Measurements from ENCODE around the gene AGER.
"Not testable (repeated sequence)": the region's sequence is repeated elsewhere in the genome, so short reads cannot be mapped to it uniquely, and the experiment has no call there.

Gene AGER

DNA sequence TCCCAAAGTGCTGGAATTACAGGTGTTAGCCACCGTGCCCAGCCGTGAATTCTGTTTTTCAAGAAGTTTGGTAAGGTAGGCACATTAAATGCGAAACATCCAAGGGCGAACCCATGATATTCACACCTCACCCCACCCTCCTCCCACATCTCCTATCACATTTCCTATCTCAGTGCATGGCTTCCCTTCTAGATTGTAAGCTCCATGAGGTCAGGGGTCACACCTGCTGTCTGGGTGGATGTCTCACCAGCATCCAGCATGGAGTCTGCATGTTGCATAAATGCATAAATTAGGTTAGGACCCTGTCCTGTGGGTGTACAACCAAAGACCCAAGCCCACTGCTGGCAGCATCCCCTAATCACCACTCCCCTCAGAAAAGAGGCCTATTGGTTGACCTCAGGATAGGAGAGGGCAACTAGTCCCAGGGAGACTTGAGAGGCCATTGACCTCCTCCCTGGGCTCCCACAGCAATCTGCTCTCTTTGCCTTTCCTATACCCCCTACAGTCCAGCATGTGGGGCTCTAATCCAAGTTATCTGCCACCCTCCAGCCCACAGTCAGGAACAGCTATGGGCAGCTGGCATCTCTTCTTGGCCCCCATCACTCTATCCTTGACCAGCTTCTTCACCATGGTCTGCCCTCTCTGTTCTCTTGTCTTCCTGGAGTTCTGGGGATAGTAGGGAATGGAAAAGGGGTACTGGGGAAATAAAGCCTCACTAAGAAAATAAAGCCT lies 36.5 kb downstream of the AGER start:
- TF ChIP-seq, protein P1, sequence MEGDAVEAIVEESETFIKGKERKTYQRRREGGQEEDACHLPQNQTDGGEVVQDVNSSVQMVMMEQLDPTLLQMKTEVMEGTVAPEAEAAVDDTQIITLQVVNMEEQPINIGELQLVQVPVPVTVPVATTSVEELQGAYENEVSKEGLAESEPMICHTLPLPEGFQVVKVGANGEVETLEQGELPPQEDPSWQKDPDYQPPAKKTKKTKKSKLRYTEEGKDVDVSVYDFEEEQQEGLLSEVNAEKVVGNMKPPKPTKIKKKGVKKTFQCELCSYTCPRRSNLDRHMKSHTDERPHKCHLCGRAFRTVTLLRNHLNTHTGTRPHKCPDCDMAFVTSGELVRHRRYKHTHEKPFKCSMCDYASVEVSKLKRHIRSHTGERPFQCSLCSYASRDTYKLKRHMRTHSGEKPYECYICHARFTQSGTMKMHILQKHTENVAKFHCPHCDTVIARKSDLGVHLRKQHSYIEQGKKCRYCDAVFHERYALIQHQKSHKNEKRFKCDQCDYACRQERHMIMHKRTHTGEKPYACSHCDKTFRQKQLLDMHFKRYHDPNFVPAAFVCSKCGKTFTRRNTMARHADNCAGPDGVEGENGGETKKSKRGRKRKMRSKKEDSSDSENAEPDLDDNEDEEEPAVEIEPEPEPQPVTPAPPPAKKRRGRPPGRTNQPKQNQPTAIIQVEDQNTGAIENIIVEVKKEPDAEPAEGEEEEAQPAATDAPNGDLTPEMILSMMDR (IDR thresholded peaks at IDR 0.05; ENCODE audit: low read depth, low read length) = no peak
- no peak for DNase-seq (ENCODE audit: extremely low read depth, low read depth)

DNA sequence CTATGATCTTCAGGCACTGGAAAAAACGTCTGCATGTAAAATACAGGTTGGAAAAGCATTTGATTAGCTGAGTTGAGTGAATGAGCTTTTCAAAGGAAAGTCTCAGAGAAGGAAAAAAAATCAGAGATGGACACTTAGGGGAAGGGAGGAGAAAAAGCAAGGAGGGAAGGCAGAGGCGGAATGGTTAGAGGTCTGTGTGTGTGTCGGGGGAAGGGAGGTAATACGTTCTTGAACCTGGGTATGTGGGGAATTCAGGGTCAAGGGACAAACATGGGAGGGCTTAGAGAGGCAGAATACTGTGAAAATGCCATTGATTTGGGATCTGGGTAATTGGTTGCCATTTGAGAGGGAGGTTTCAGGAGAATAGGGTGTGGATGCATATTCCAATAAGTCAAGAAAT lies 37.4 kb downstream of the AGER start:
- TF ChIP-seq, protein P1 (IDR thresholded peaks at IDR 0.05; ENCODE audit: low read depth, low read length) = no peak
- DNase-seq (ENCODE audit: extremely low read depth, low read depth) = no peak

DNA sequence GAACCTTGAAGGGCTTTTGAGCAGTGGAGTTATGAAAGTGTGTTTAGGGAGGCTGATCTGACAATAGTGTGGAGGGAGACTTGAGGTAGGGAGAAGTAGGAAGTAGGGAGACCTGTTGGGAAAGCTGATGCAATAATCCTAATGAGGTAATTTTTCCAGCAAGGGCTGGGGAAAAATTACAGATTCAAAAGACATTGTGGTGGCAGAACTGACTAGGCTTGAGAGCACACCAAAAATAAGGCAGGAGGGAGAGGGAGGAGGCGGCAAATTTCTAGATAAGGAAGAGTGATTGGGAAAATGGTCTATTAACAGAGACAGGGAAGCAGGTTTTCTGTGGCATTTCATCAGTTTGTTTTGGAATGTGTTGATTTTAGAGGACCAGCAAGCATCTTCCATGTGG lies 37.8 kb downstream of the AGER start:
- DNase-seq (ENCODE audit: extremely low read depth, low read depth) = no peak
- TF ChIP-seq, protein P1 (IDR thresholded peaks at IDR 0.05; ENCODE audit: low read depth, low read length) = no peak

DNA sequence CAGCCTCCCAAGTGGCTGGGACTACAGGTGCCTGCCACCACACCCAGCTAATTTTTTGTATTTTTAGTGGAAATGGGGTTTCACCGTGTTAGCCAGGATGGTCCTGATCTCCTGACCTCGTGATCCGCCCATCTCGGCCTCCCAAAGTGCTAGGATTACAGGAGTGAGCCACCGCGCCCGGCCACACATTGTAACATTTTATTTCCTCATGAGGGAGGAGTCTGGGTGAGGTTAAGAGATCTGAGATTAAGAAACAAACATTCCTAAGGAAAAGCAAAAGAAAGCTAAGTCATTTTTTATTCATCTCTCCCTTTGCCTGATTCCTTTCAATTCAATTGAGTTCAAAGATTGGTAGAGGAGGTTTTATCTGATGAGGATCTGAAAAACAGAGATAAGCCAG lies 39.8 kb downstream of the AGER start:
- not testable (repeated sequence) for DNase-seq (ENCODE audit: extremely low read depth, low read depth)

DNA sequence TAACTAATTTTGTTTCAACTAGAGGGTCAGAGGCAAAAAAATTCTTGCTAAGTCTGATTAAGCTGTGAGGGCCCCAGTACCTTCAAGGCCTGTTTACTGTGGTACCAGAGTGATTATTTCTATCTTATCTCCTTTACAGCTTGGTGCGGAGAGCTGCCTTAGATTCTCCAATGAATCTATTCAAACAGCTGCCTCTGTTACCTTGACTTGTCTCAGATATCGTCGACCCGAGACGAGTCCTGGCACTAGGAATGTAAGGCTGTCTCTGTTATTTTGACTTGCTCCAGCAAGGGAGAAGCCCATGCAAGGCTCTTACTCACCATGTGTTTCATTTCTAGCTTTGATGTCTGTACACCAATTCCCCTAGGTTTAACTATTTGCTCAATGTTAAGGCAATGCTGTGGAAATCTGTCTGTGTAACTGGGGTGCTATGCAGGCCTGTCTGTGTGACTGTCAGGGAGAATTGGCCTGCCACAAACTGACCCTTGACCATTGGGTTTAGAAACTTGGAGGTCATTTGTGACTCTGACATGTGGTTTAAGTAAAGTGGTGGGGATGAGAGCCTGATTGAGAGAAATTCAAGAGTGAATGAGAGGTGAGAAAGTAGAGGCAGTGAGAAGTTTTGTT lies 43.5 kb downstream of the AGER start:
- DNase-seq (ENCODE audit: extremely low read depth, low read depth) = no peak
- TF ChIP-seq, protein P1 (IDR thresholded peaks at IDR 0.05; ENCODE audit: low read depth, low read length) = no peak

DNA sequence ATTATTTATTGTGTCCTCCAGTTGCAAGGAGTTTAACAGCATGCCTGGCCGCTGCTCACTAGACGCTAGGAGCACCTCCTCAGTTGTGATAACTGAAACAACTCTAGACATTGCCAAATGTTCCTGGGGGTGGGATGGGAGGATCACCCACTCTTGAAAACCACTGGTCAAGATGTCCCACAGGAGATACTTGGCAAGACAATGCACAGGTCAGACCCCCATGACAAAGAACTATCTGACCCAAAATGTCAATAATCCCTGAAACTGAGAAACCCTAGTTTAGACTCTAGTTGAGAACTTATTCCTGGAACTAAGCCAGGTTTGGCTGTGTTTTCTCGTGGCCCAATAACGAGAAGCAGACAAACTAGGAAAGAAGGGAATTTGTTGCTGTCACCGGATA lies 44.5 kb downstream of the AGER start:
- TF ChIP-seq, protein P1 (IDR thresholded peaks at IDR 0.05; ENCODE audit: low read depth, low read length) = no peak
- no peak for DNase-seq (ENCODE audit: extremely low read depth, low read depth)

DNA sequence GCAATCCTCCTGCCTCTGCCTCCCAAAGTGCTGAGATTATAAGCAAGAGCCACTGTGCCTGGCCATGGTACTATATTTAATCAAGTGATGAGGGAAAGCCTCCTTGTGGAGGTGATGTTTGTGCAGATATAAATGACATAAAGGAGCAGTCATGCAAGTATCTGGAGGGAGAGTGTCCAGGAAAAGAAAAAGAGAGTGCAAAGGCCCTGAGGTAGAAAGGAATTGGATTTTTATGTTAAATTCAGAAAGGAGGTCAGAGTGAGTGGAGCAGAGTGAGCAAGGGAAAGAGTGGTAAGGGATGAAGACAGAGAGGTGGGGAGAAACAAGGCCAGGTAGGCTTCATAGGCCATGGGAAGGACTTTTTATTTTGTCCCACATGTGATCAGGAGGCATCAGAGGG lies 46.6 kb downstream of the AGER start:
- DNase-seq (ENCODE audit: extremely low read depth, low read depth) = no peak
- TF ChIP-seq, protein P1 (IDR thresholded peaks at IDR 0.05; ENCODE audit: low read depth, low read length) = no peak

DNA sequence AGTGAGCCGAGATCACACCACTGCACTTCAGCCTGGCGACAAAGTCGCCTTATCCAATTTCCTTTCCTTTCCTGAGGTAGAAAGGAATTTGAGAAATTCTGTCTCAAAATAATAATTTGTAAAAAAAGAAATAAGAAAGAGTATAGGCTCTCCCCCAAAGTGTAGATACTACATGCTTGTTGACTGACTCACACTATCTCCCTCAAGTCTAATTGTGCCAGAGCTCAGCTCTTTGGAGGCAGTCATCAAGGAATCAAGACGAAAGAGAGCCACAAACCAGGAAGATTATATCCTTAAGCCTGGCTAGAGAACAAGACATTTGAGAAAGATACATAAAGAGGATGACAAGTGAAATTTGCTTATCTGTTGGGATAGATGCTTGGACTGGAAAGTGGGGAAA lies 50.3 kb downstream of the AGER start:
- DNase-seq (ENCODE audit: extremely low read depth, low read depth) = no peak
- TF ChIP-seq, protein P1 (IDR thresholded peaks at IDR 0.05; ENCODE audit: low read depth, low read length) = no peak

Measured in AG09319 (cell line).